ENCODE data around the gene SEPTIN10. TPM values are rescaled to one million over a fixed set of nuclear protein-coding genes. Genes with fewer than 3 reads are reported as not detected.

Gene SEPTIN10
- total RNA-seq, 1 experiment from 2014 or later = 92.5 TPM

- Histone ChIP-seq H3K56ac (ENCODE audit: insufficient read length, low read depth, low read length) (no peak overlapping the region), H3K79me2 (ENCODE audit: insufficient read depth, low read length) (peaks cover 33% of the 10 kb centered on the region; the same call in 1 of the 2 replicates), H2AFZ (ENCODE audit: low read length) (no peak overlapping the region), H3K4ac (ENCODE audit: low read depth, low read length) (no peak overlapping the region), H3K23me2 (ENCODE audit: insufficient read length, low read depth, low read length, poor library complexity, severe bottlenecking) (no peaks in the 10 kb centered on the region), H4K91ac (ENCODE audit: insufficient read length, low read depth, low read length) (no peak overlapping the region), H3K27me3 (ENCODE audit: insufficient read depth, low read length) (no peaks in the 10 kb centered on the region), H4K5ac (ENCODE audit: insufficient read length, low read depth, low read length) (no peak overlapping the region), H3K4me1 (ENCODE audit: insufficient read depth, low read length) (peaks cover 11% of the 10 kb centered on the region; the same call in 1 of the 2 replicates), H3K79me1 (ENCODE audit: insufficient read depth, low read depth, low read length, poor library complexity, severe bottlenecking) (peaks cover 16% of the 10 kb centered on the region), H4K8ac (replicated peaks; ENCODE audit: insufficient read length, low read depth, low read length) (no peak overlapping the region), H3K27ac (ENCODE audit: insufficient read length, low read depth, low read length) (no peak overlapping the region), H3K14ac (ENCODE audit: insufficient read depth, low read length) (no peak overlapping the region), H4K20me1 (ENCODE audit: control insufficient read depth, insufficient read depth, insufficient read length) (no peaks in the 10 kb centered on the region), H2BK15ac (ENCODE audit: low read depth, low read length) (no peak overlapping the region), H3K23ac (ENCODE audit: insufficient read length, low read depth, low read length) (no peak overlapping the region), H2BK12ac (ENCODE audit: insufficient read length, low read depth, low read length) (no peak overlapping the region), H2BK20ac (ENCODE audit: low read depth, low read length, poor library complexity, severe bottlenecking) (no peak overlapping the region), H2BK120ac (ENCODE audit: low read depth, low read length, poor library complexity, severe bottlenecking) (no peak overlapping the region), H3K9ac (ENCODE audit: extremely low read depth, insufficient read length, low read length) (no peak overlapping the region), H3K9me3 (ENCODE audit: control insufficient read depth, low read depth, low read length) (no peaks in the 10 kb centered on the region), H2BK5ac (ENCODE audit: insufficient read length, low read length) (no peak overlapping the region), H3K18ac (ENCODE audit: insufficient read length, low read depth, low read length) (no peak overlapping the region), H3K4me2 (ENCODE audit: insufficient read depth, insufficient read length, low read length) (no peak overlapping the region), H3T11ph (ENCODE audit: low read length) (no peak overlapping the region), H2AK5ac (ENCODE audit: insufficient read length, low read length) (no peak overlapping the region)
- Mint-ChIP-seq H3K4me1 (peaks cover 41 to 48% of the 10 kb centered on the region in 2 experiments), H3K9me3 (no peaks in the 10 kb centered on the region), H3K36me3 (ENCODE audit: insufficient read depth in 1 of 3, low read depth in 3 of 3) (peaks cover 0 to 13% (median 6%) of the 10 kb centered on the region in 3 experiments; a peak in 4 of 7 replicates), H3K4me3 (no peak overlapping the region), H3K27ac (0 out of 7 replicates have a peak overlapping the region, but pooled peaks of 1 of the 3 experiments have one; percentile 17), H3K27me3 (ENCODE audit: low read depth) (no peaks in the 10 kb centered on the region)
- DNase-seq = no peak
- no peak for TF ChIP-seq CTCF (conservative IDR thresholded peaks at IDR 0.05)
- no CpG with 5 or more reads among the region's 5 CpGs for WGBS (ENCODE audit: extremely low coverage, insufficient read length, low lambda C conversion rate)
These were observed 9.2 kb downstream of the SEPTIN10 start for GRCh38 chr2:109604597-109604996.
